ENCODE results near the gene BRD4.

DNA sequence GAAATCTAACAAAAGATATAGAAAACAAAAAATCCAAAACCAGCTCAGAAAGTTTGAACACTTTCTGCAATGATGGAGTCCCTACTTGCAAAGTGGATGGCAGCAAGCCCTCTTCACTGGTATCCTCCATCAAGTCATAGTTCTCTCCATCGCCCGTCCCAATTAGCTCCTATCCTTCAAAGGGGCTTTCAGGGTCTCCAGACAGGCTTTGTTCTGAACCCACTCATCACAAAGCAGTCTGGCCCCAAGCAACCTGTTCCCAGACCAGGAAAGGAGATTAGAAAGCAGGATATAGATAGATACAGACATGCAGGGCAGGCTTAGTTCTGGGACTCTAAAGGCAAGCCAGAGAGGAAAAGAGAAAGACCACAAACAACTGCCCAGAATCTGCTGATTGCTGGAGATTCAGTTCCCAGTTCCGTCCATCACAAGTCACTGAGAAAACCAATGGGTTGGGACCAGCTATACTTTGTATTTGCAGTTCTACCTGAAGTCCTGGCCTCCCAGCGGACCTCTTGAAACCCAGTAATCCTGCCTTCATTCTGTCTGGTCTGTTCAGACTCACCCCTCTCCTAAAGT lies 52.9 kb downstream of the BRD4 start:
- TF ChIP-seq CTCF (optimal IDR thresholded peaks at IDR 0.05 in 1 of 3, IDR thresholded peaks at IDR 0.05 in 1 of 3, conservative IDR thresholded peaks at IDR 0.05 in 1 of 3; ENCODE audit: extremely low read depth in 1 of 3, insufficient read depth in 2 of 3, low read length in 3 of 3) (no peak), EZH2 (IDR thresholded peaks at IDR 0.05; ENCODE audit: low read length) (no peak)
